ENCODE results near the gene GRAMD4.

Gene GRAMD4

DNA sequence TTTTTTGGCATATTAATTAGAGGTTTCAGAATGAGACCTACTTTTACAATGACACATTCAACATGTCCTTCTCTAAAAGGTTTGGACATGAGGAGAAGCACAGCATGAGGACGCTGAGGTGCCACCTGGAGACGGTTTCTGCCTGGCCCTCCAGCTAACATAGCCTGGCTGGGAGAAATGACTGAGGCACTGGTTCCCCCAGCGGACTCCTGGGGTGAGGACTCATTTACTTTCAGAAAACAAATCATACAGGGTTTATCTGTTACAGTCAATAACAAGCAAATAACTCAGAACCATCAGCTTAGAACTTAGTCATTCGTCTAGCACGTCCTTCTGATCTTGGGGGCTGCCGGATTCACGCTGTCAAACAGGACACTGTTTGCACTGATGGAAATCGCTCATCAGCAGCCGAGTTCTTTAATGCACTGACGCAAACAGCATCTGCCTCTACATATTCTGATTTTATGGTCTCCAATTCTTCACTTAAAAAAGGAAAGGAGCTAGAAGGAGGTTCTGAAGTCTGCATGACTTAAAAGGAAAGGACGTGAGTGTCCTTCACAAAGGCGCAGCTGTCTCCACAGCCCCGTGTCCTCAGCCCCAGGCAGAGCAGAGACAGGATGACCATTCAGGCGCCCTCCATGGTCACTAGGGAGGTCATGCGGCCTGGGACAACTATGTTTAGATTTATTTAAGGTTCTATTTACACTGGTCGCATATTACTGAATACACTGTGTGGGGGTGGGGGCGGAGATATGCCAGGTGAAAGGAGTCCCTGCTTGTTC, 73.6 kb downstream of the GRAMD4 start:
- DNase-seq (ENCODE audit: low read depth), result no peak
- TF ChIP-seq, protein P1, sequence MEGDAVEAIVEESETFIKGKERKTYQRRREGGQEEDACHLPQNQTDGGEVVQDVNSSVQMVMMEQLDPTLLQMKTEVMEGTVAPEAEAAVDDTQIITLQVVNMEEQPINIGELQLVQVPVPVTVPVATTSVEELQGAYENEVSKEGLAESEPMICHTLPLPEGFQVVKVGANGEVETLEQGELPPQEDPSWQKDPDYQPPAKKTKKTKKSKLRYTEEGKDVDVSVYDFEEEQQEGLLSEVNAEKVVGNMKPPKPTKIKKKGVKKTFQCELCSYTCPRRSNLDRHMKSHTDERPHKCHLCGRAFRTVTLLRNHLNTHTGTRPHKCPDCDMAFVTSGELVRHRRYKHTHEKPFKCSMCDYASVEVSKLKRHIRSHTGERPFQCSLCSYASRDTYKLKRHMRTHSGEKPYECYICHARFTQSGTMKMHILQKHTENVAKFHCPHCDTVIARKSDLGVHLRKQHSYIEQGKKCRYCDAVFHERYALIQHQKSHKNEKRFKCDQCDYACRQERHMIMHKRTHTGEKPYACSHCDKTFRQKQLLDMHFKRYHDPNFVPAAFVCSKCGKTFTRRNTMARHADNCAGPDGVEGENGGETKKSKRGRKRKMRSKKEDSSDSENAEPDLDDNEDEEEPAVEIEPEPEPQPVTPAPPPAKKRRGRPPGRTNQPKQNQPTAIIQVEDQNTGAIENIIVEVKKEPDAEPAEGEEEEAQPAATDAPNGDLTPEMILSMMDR (IDR thresholded peaks at IDR 0.05; ENCODE audit: low read length, missing control alignments), result no peak
- no peak overlapping the region for H3K4me3 ChIP-seq (replicated peaks; ENCODE audit: low read depth, low read length)

DNA sequence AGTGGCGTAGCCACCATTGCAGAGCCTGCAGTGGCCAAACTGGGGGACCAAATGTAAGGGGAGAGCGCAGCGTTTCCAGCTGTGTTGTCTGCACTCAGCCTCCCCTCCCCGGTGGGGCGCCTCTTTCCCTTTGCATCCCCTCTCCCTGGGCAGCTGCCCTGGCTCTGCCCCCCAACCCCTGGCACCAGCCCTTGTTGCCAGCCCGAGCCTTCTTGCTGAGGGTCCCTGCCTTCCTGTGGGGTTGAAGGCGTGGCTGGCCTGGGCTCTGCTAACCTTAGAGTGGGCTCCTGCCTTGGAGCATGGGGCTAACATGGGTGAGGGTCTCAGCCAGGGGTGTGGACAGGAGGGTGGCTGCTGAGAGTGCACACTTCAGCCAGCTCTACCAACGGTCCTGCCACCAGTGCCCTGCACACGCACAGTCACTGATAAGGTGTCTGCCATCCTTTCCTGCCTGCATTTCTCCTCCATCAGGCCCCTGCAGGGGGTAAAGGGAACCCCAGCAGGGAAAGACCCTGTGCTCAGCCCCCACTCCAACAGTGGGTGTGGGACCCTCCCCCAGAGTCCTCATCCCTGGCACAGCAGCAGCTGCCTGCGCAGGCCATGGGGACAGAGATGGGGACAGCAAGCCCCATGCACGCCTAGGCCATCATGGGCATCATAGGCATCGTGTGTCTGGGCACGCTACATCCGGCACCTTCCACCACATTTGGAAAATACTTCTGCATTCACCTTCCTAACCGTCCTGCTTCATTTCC, 74.4 kb downstream of the GRAMD4 start:
- TF ChIP-seq, protein P1 (IDR thresholded peaks at IDR 0.05; ENCODE audit: low read length, missing control alignments), result no peak
- DNase-seq (ENCODE audit: low read depth), result no peak
- H3K4me3 ChIP-seq (replicated peaks; ENCODE audit: low read depth, low read length), result no peak overlapping the region

DNA sequence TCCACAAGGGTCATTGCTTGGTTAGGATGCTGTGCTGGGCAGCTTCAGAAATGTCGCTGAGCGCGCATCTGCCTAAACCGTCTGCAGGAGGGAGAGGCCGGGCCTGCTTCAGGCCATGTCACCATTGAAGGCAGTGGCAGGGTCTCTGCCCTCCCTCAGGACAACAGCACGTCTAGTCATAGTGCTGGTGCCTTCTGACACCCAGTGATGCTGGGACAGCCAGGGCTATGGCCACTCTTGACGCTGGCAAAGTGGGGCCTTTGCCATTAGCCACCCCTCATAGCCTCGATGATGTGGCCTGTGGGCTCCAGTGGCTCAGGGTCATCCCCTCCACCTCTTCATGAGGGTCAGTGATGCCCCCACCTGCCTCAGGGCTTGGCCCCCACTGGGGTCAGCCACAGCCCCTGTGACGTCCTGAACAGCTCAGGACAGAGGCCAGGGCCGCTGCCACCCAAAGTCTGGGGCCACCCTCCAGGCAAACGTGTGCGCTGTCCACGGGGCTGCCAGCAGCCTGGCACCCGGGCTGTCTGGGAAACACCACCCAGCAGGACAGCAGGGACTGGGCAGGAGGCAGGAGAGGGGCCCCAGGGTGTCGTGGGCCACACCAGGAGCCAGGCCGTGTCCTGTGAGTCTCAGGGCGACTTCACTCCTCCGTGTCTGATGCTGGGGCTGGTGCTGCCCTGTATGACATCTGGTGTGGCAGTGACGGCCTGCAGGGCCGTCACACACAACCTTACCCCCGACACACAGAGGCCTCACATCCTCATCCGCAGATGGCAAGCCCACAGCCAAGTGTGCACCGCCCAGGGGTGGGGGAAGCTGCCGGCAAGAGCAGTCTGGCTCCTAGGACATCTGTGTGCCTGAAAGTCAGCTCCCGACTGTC, 75.4 kb downstream of the GRAMD4 start:
- TF ChIP-seq, protein P1 (IDR thresholded peaks at IDR 0.05; ENCODE audit: low read length, missing control alignments), result no peak

DNA sequence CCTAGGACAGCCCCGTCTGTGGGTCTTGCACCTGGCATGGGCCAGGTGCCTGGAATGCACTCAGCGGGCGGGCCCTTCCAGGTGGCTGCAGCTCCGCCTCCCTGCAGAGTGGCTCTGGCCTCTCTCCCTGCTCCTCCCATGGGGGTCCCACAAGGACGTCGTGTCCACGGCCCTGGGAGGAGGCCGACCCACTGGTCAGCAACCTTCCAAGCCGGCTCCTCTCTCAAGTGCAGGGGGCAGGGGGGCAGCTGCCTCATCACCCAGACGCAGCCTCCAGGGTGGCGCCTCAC, 76.0 kb downstream of the GRAMD4 start:
- no peak overlapping the region for H3K4me3 ChIP-seq (replicated peaks; ENCODE audit: low read depth, low read length)
- TF ChIP-seq, protein P1 (IDR thresholded peaks at IDR 0.05; ENCODE audit: low read length, missing control alignments), result no peak
- DNase-seq (ENCODE audit: low read depth), result no peak

More for the DNA sequence above, 75.4 kb downstream of the GRAMD4 start:
- H3K4me3 ChIP-seq (replicated peaks; ENCODE audit: low read depth, low read length), result no peak overlapping the region
- DNase-seq (ENCODE audit: low read depth), result no peak

DNA sequence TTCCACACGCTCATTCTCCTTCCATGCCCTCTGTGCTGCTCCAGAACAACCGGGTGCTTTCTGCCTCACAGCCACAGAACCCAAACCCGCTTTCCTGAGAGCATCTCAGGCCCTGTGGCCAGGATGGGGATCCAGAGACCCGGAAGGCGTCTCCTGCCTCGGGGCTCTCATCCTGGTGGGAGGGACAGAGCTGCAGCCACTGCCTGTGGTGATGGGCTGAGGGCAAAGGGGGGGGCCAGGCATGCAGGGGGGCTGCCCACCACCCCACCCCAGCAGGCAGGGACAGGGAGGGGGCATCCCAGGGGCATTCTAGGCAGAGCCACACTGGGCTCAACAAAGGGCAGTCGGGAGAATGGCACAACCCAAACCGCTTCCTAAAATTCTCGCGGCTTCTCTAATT, 76.4 kb downstream of the GRAMD4 start:
- no peak overlapping the region for H3K4me3 ChIP-seq (replicated peaks; ENCODE audit: low read depth, low read length)
- TF ChIP-seq, protein P1 (IDR thresholded peaks at IDR 0.05; ENCODE audit: low read length, missing control alignments), result no peak
- no peak for DNase-seq (ENCODE audit: low read depth)

DNA sequence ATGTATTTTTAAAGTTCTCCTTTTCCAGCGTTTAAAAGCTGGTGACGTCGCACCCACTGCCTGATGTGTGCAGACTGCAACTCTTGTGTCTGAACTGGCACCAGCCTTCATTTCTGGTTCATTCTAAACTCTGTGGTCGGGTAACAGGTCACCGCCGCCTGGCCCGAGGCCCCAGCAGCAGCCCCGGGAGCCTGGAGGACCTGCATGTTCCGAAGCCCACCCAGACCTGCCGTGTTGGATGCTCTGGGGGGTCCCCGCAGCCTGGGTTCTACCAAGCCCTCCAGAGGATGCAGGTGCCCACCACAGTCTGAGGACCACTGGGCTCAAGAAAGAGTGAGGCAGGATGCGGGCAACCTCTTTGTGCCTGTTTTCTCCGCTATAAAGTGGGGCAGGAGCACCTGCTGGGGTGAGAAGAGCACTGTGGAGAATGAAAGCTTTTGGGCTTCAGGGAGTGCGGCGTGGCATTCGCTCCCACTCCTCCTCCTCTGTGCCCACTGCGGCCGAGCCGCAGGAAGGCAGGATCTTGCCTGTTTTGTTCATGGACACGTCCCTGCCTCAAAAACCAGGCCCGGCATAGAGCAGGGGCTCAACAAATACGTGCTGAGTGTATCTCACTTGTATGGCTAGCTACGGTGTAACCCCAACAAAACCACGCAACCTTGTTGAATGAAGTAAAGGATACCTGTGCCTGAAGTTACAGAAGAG, 77.8 kb downstream of the GRAMD4 start:
- TF ChIP-seq, protein P1 (IDR thresholded peaks at IDR 0.05; ENCODE audit: low read length, missing control alignments), result no peak

More for the DNA sequence above, 77.8 kb downstream of the GRAMD4 start:
- H3K4me3 ChIP-seq (replicated peaks; ENCODE audit: low read depth, low read length), result no peak overlapping the region
- no peak for DNase-seq (ENCODE audit: low read depth)
